OCI-M1 (cell line): Measurements from ENCODE around the gene TXNL1.
"Not testable (repeated sequence)": the region's sequence is repeated elsewhere in the genome, so short reads cannot be mapped to it uniquely, and the experiment has no call there.

Experiments
- DNase-seq: peaks from one replicate; lab custom pipeline; 2025; lab: John Stamatoyannopoulos, UW

TXNL1 gene

DNA sequence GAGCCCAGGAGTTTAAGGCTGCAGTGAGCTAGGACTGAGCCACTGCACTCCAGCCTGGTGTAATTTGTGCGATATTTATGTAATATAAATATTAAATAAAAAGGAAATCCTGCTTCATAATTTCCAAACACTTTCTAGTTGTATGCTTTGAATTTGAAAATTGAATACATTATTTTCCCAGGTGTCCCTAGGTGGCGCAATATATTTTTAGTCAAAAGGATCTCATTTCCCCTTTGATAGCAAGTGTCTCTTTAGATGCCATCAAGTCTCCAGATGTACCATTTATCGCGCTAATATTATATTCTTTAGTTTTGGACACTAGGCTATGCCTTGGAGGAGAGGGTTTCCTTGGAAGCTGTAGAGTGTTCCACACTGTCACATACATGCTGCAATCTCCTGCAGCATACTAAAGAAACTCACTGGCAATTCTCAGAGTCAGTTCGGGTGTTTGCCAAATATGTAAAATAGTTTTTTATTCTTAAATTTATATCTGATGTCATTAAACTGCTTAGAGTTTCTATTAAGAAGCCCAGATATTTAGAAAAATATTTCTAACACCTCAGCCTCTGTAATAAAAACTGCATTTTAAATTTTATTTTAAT lies 7.1 kb upstream of the TXNL1 start:
- DNase-seq = peak; percentile 79

- peak; percentile 50 for DNase-seq
Measured at GRCh38 chr18:56643381-56643780, 5.0 kb upstream of the TXNL1 start.

- no peak for DNase-seq
Measured at GRCh38 chr18:56641714-56642337, 3.4 kb upstream of the TXNL1 start.

- no peak for DNase-seq
Measured at GRCh38 chr18:56639571-56639970, 1.2 kb upstream of the TXNL1 start.

DNA sequence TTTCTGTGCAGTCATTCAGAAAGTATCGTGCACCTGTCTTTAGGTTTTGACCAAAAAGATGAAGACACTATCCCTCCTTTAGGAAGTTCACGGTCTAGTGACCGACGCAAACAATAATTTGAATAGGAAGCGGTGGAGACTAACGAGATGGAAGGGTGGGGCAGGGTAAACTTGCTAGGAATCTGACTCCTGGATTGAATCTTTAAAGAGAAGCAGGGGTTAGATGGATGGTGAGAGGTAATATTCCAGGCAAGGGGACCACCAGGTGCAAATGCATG lies 651 bp upstream of the TXNL1 start:
- DNase-seq = no peak

DNA sequence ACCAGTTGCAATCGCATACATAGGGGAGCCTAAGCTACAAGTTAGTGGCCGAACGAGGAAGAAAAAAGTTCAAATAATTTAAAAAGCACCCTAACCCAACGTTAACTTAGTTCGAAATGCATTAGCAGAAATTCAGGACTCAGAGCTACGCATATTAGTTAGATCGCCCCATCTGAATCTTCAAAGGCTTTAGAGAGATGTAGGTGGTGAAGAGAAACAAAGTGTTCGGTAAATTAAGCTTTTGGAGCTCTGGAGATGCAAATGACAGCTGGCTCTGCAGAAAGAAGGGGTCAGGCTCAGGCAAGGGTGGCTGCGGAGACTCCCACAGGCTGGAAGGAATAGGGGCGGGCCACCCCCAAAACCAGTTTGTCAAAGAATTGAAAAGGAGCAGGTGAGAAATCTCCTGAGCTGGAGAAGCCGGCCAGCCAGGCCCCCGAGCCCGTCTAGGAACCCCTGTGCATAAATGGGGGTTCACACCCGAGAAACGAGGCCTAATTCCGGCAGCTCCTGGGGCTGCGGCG lies 621 bp downstream of the TXNL1 start:
- DNase-seq = peak; percentile 63

DNA sequence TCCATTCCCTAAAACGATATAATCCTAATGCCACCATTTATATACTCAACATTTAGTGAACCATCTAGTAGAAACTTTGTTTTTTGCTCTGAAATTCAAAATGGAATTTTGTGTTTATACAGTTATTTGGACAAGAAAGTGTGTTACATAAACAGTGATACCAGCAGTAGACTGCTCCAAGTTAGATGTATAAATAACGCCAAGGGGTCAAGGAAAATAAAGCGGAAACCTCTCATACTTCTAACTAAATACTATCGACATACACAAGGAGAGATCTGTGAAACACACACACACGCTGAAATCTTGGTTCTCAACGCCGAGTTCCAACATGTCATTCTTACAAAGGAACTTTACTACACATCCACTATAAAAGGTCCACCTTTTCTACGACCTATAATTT lies 1.2 kb downstream of the TXNL1 start:
- DNase-seq = peak; percentile 61

DNA sequence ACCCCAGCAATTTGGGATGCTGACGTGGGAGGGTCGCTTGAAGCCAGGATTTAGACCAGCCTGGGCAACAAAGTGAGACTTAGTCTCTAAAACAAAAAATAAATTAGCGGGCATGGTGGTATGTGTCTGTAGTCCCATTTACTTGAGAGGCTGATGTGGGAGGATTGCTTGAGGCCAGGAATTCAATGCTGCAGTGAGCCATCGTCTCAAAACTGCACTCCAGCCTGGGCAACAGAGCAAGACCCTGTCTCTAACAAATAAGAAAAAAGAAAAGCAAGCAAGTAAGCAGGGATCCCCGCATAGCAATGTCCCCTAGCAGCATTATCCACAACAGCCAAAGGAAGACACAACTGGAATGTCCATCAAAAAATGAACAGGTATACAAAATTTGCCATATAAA lies 3.4 kb downstream of the TXNL1 start:
- no peak for DNase-seq

DNA sequence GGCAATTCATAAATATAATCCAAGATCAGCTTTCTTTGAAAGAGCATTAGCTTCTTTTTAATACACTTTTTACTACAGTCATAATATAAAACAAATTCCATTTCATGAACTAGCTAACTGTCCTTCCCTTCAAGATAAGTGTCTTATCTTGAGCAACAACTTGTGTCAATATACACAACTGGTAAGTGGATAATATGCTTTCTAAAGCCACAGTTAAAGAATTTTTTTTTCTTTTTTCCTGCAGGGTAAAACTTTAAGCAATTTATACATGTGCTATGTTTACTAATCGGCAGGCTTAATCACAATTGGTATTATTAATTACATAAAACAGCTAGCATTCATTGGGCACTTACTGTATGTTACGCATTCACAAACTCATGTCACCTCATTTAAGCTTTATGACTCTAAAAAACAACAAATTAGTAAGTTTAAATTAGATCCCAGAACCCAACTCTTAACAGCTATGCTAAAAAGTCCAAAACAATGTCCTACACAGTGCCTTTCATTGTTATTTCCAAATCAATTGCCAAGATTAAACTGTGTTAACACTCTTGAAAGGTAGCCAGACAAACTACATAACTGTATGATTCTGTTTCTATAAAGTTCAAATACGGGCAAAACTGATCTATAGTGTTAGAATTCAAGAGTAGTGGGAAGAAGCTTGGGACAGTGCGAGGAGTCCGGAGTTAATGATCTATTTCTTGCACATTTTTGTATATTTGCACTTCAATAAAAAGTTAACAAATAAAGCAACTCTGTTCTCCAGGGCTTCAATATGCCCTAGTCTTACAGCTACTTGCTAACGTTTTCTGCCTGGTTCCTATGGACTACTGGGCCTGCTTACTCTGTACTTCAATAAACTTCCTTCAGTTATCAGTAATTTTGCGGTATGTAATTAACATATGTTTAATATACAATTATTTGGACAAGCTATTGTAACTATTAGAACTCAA lies 6.0 kb downstream of the TXNL1 start:
- peak; percentile 61 for DNase-seq

- DNase-seq = no peak
Measured at GRCh38 chr18:56627991-56628390, 10.4 kb downstream of the TXNL1 start.

DNA sequence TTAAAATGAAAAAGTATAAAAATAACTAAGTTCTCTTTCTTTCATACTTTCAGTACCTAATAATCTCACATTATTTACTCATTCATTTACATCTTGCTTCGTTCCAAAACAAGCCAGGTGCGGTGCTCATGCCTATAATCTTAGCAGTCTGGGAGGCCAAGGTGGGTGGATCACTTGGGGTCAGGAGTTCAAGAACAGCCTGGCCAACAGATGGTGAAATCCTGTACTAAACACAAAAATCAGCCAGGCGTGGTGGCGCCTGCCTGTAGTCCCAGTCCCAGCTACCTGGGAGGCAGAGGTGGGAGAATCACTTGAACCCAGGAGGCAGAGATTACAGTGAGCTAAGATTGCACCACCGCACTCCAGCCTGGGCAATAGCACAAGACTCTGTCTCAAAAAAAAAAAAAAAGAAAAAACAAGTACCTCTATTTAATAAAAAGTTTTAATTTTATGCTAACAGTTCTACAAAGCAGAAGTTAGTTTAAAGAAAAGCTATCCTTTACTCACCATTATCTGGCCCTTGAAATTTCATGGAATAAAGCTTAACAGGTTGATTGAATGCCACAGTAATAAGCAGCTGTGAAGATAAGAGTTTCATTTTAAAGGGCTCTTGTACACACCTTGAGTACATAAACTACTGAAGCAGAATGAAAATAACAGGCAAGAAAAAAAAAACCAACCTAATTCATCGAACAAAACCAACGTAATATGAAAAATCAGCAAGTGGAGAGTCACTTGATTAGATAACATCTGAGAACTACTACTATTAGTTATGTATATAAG lies 22.5 kb downstream of the TXNL1 start:
- no peak for DNase-seq

DNA sequence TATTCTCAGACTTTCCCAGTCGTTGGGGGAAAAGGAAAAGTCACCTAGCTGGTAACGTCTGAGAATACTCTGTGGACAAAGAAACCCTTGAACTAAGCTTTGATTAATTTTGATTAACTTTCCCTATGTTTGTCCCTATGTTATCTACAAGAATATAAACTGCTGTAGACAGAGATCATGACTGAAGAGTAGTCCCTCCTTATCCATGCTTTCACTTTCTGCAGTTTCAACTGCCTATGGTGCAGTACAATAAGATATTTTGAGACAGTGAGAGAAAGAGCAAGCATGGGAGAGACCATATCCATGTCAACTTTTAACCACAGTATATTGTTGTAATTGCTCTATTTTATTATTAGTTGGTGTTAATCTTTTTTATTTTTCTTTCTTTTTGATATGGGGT lies 31.8 kb downstream of the TXNL1 start:
- DNase-seq = no peak

DNA sequence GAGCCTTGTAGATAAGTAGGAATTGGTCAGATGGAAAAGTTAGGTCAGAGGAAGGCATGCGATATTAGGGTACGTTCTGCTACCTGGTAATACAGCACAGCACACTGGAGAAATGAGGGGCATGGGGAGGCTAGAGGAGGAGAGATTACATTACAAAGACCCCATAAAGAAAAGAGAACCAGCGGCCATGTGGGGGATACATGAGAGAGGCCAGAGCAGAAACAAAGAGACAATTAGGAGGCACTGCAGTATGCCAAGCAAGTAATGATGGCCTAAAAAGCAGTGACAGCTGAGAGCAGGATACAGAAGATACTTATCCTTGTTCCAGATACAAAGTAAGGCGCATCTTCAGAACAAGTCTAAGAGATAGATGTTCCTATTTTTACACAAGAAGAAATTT lies 40.0 kb downstream of the TXNL1 start:
- DNase-seq = no peak

DNA sequence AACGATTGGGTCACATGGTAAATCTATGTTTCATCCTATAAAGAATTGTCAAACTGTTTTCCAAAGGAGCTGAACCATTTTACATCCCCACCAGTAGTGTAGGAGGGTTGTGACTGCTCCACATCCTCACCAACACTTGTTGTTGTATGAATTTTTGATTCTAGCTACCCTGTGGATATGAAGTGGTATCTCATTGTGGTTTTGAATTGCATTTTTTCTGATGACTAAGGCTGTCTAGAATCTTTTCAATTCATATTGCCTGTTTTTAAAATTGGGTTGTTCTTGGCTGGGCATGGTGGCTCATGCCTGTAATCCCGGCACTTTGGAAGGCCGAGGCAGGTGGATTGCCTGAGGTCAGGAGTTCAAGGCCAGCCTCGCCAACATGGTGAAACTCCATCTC lies 44.5 kb downstream of the TXNL1 start:
- no peak for DNase-seq

DNA sequence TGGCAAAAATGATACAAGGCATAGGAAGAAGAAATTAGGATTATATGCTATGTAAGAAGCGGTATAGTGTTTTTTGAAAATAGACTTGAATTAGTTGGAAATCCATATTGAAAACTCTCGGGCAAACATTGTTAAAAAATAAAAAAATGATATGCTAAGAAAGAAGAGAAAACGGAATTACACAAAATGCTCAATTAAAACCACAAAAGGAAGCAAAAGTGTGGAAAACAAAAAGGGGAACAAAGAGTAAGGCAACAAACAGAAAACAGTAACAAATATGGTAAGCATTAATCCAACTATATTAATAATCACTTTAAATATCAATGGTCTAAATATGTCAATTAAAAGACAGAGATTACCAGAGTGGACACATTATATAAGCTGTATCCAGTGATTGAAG lies 58.4 kb downstream of the TXNL1 start:
- DNase-seq = no peak

DNA sequence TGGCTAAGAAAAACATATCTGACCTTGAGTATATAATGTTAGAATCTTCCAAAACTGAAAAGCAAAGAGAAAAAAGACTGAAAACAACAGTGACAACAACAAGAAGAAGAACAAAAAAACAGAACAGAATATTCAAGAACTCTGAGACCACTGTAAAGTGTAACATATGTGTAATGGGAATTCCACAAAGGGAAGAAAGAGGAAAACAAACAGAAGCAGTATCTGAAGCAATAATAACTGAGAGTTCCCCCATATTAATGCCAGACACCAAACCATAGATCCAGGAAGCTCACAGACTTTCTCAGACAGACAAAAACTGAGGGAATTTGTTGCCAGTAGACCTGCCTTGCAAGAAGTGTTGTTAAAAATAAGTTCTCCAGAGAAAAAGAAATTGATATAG lies 58.9 kb downstream of the TXNL1 start:
- DNase-seq = no peak

GRCh38 chr18:56576826-56577573 lies 61.4 kb downstream of the TXNL1 start:
- no peak for DNase-seq

DNA sequence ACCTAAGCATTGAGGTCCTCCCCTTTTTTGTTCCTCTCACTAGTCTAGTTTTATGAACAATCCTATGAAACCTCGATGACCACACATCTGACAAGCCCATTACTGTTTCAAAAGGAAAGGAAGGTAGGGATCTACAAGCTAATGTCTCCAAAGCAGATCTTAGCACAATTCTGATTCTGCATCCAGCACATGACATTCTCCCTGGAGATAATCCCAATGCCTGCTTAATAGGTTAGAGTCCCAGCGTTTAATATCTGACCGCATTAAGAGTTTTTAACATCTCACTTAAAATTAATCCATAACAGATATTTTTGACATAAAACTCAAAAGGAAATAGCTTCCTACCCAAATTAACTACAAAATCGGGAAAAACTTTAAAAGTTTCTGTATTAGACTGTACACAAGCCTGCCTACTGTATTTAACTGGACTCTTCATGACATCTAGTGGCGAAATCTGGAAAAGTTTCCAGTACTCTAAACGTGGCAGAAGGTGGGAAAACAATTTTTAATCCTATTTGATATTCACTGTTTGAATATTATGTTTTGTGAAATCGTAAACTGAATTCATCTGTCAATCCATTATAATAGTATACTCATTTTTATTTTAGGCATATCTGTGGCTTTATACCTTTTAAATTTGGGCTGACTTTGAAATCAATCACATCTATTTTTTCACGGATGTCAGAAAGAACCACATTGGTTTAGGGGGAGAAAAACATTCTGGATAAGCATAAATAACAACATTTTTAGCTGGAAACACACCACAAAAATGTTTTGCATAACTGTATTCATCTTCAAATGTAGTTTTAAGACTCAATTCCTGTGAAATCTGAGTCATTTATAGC lies 62.4 kb downstream of the TXNL1 start:
- peak; percentile 80 for DNase-seq

- DNase-seq = peak; percentile 59
Measured at GRCh38 chr18:56574861-56575260, 63.5 kb downstream of the TXNL1 start.

DNA sequence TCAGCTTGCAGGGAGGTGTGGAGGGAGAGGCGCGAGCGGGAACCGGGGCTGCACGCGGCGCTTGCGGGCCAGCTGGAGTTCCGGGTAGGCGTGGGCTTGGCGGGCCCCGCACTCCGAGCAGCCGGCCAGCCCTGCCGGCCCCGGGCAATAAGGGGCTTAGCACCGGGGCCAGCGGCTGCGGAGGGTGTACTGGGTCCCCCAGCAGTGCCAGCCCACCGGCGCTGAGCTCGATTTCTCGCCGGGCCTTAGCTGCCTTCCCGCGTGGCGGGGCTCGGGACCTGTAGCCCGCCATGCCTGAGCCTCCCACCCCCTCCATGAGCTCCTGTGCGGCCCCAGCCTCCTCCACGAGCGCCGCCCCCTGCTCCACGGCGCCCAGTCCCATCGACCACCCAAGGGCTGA lies 66.1 kb downstream of the TXNL1 start:
- DNase-seq = not testable (repeated sequence)

- DNase-seq = no peak
Measured at GRCh38 chr18:56570978-56571377, 67.4 kb downstream of the TXNL1 start.
